ENCODE results near the gene CPED1.

GRCh38 chr7:121323515-121324302, 335.2 kb downstream of the CPED1 start:
- TF ChIP-seq CTCF (conservative IDR thresholded peaks at IDR 0.05; ENCODE audit: low read length) (no peak), EZH2phosphoT487 (IDR thresholded peaks at IDR 0.05; ENCODE audit: borderline replicate concordance, low read depth, low read length) (no peak)

Measured in OCI-LY7 (cell line).